Stimulated activated CD4-positive, alpha-beta T cell treated with anti-CD3 and anti-CD28 coated beads, Interleukin-4, amount 100 ng/mL, for 1 hour (primary cell): ENCODE results near the gene SPTLC1.

Experiments used
- DNase-seq: peaks from one replicate; pipeline ENCODE4 v3.0.0-alpha.2; 2020

Gene SPTLC1

GRCh38 chr9:92077888-92078287 lies 37.3 kb downstream of the SPTLC1 start:
- DNase-seq: no peak

- DNase-seq: no peak
Observed at GRCh38 chr9:92071634-92072033, 43.6 kb downstream of the SPTLC1 start.

- no peak for DNase-seq
Observed at GRCh38 chr9:92066168-92066567, 49.0 kb downstream of the SPTLC1 start.

- DNase-seq: no peak
Observed at GRCh38 chr9:92064711-92065110, 50.5 kb downstream of the SPTLC1 start.

- DNase-seq: no peak
Observed at GRCh38 chr9:92061184-92061583, 54.0 kb downstream of the SPTLC1 start.

- no peak for DNase-seq
Observed at GRCh38 chr9:92059661-92060060, 55.6 kb downstream of the SPTLC1 start.

- DNase-seq: no peak
Observed at GRCh38 chr9:92058723-92059444, 56.3 kb downstream of the SPTLC1 start.

- no peak for DNase-seq
Observed at GRCh38 chr9:92058026-92058425, 57.2 kb downstream of the SPTLC1 start.

GRCh38 chr9:92057226-92057625 lies 58.0 kb downstream of the SPTLC1 start:
- DNase-seq: no peak

GRCh38 chr9:92055624-92056023 lies 59.6 kb downstream of the SPTLC1 start:
- DNase-seq: no peak

GRCh38 chr9:92048924-92049625 lies 66.1 kb downstream of the SPTLC1 start:
- DNase-seq: no peak

- DNase-seq: no peak
Observed at GRCh38 chr9:92047500-92047899, 67.7 kb downstream of the SPTLC1 start.

GRCh38 chr9:92046676-92047075 lies 68.5 kb downstream of the SPTLC1 start:
- DNase-seq: no peak

- DNase-seq: no peak
Observed at GRCh38 chr9:92044936-92045335, 70.3 kb downstream of the SPTLC1 start.

- no peak for DNase-seq
Observed at GRCh38 chr9:92043002-92043401, 72.2 kb downstream of the SPTLC1 start.

GRCh38 chr9:92042260-92042659 lies 73.0 kb downstream of the SPTLC1 start:
- DNase-seq: no peak

GRCh38 chr9:92036756-92037155 lies 78.5 kb downstream of the SPTLC1 start:
- DNase-seq: no peak

GRCh38 chr9:92036411-92036746 lies 78.8 kb downstream of the SPTLC1 start:
- no peak for DNase-seq

- no peak for DNase-seq
Observed at GRCh38 chr9:92035687-92036410, 79.4 kb downstream of the SPTLC1 start.

- DNase-seq: no peak
Observed at GRCh38 chr9:92035146-92035545, 80.1 kb downstream of the SPTLC1 start.

- no peak for DNase-seq
Observed at GRCh38 chr9:92033991-92034390, 81.2 kb downstream of the SPTLC1 start.

- no peak for DNase-seq
Observed at GRCh38 chr9:92033307-92033706, 81.9 kb downstream of the SPTLC1 start.

- DNase-seq: no peak
Observed at GRCh38 chr9:92032891-92033290, 82.3 kb downstream of the SPTLC1 start.

- DNase-seq: no peak
Observed at GRCh38 chr9:92030367-92030766, 84.8 kb downstream of the SPTLC1 start.
